ENCODE measurements around the gene TAS2R1. TPM values are rescaled to one million over a fixed set of nuclear protein-coding genes. Genes with fewer than 3 reads are reported as not detected.

The TAS2R1 gene
- total RNA-seq, 3 donors from 2014 or later = not detected

GRCh38 chr5:9587135-9587534, 43.0 kb downstream of the TAS2R1 start:
- no peak for TF ChIP-seq CTCF (IDR thresholded peaks at IDR 0.05)
- H3K9me3 ChIP-seq = no peaks in the 10 kb centered on the region
- no peak overlapping the region for H3K4me3 ChIP-seq
- H3K4me1 ChIP-seq (ENCODE audit: low read depth) = no peaks in the 10 kb centered on the region
- no peak for DNase-seq
- no peak for ATAC-seq
- H3K36me3 ChIP-seq (ENCODE audit: low read depth) = no peaks in the 10 kb centered on the region
- intact Hi-C loops (cut with DNase I, micrococcal nuclease) = no loop called here

GRCh38 chr5:9582406-9582805, 47.7 kb downstream of the TAS2R1 start:
- no peaks in the 10 kb centered on the region for H3K36me3 ChIP-seq (ENCODE audit: low read depth)
- no peak overlapping the region for H3K4me3 ChIP-seq
- no peak for DNase-seq
- no peak for ATAC-seq
- no peaks in the 10 kb centered on the region for H3K4me1 ChIP-seq (ENCODE audit: low read depth)
- intact Hi-C loops (cut with DNase I, micrococcal nuclease) = no loop called here
- H3K9me3 ChIP-seq = no peaks in the 10 kb centered on the region
- TF ChIP-seq CTCF (IDR thresholded peaks at IDR 0.05) = no peak

Other genes with a start within 250 kb of the TAS2R1 start
- gene SEMA5A, start 84.3 kb downstream of the TAS2R1 start, total RNA-seq = 10 to 100 TPM; 20.3 to 43.8 (median 33.6) TPM